NT2/D1 (cell line): Measurements from ENCODE around the gene COL6A2.
"Not testable (repeated sequence)": the region's sequence is repeated elsewhere in the genome, so short reads cannot be mapped to it uniquely, and the experiment has no call there.

Experiments
- DNase-seq: peaks from one replicate; pipeline ENCODE4 v3.0.0-alpha.2; 2011; ENCODE audit warnings: low read depth, low spot score
- H3K27me3 ChIP-seq: 2 replicates; pipeline ENCODE4 v1.6.0; 2011; ENCODE audit warnings: mild to moderate bottlenecking; ENCODE audit not compliant: insufficient read length, insufficient read depth
- H3K36me3 ChIP-seq: 2 replicates; pipeline ENCODE4 v1.6.1; 2011; ENCODE audit warnings: mild to moderate bottlenecking, low read length, mixed read lengths; ENCODE audit not compliant: insufficient read depth, insufficient read length
- H3K4me1 ChIP-seq: 2 replicates; pipeline ENCODE4 v1.5.1; 2011; ENCODE audit not compliant: insufficient read depth, insufficient read length
- H3K4me3 ChIP-seq: 2 replicates; pipeline ENCODE4 v1.5.1; 2011; ENCODE audit warnings: low read depth; ENCODE audit not compliant: insufficient read length
- H3K9ac ChIP-seq: 2 replicates; pipeline ENCODE4 v1.6.0; 2011; ENCODE audit warnings: low read depth; ENCODE audit not compliant: insufficient read length
- H3K9me3 ChIP-seq: 2 replicates; pipeline ENCODE4 v1.5.1; 2011; ENCODE audit warnings: mild to moderate bottlenecking, low read length; ENCODE audit not compliant: insufficient read depth
- SUZ12 ChIP-seq: IDR thresholded peaks from 2 replicates; pipeline ENCODE4 v1.6.1; 2011; ENCODE audit not compliant: insufficient read length, insufficient read depth; ENCODE audit errors: extremely low read depth
- YY1 ChIP-seq: IDR thresholded peaks from 2 replicates; pipeline ENCODE4 v1.6.1; 2011; ENCODE audit not compliant: insufficient read length, insufficient read depth
- ZNF274 ChIP-seq: IDR thresholded peaks from 2 replicates; pipeline ENCODE4 v1.6.1; 2011; ENCODE audit warnings: mild to moderate bottlenecking, low read depth, low read length

Gene COL6A2

DNA sequence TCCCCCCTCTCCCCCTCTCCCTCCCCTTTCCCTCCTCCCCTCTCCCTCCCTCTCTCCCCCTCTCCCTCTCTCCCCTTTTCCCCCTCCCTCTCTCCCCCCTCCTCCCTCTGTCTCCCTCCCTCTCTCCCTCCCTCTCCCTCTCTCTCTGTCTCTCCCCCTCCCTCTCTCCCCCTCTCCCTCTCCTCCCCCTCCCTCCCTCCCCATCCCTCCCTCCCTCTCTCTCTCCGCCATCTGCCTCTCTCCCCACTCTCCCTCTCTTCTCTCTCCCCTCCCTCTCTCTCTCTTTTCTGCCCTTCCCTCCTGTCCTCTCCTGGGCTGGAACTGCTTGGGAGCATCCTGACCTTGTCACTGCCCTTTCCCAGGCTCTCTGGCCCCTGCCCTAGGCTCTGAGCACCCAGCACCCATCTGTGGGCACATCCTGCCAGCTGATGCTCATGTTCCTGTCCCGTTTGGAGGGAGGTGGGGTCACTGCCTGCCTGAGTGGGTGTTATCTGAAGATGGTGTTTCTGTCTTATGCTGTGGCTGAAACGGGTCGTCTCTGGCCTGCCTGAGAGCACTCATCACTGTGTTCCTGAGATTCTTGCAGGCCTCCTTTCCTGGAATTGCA lies 46.7 kb downstream of the COL6A2 start:
- H3K4me1 ChIP-seq = peaks cover 12% of the 10 kb centered on the region
- H3K9me3 ChIP-seq = peaks cover 8% of the 10 kb centered on the region; the same call in 1 of the 2 replicates
- TF ChIP-seq ZNF274 (no peak), YY1 (no peak), SUZ12 (no peak)
- H3K27me3 ChIP-seq = no peaks in the 10 kb centered on the region
- H3K36me3 ChIP-seq = peaks cover 10% of the 10 kb centered on the region
- no peak for DNase-seq
- H3K4me3 ChIP-seq = no peak overlapping the region
- H3K9ac ChIP-seq = no peak overlapping the region

DNA sequence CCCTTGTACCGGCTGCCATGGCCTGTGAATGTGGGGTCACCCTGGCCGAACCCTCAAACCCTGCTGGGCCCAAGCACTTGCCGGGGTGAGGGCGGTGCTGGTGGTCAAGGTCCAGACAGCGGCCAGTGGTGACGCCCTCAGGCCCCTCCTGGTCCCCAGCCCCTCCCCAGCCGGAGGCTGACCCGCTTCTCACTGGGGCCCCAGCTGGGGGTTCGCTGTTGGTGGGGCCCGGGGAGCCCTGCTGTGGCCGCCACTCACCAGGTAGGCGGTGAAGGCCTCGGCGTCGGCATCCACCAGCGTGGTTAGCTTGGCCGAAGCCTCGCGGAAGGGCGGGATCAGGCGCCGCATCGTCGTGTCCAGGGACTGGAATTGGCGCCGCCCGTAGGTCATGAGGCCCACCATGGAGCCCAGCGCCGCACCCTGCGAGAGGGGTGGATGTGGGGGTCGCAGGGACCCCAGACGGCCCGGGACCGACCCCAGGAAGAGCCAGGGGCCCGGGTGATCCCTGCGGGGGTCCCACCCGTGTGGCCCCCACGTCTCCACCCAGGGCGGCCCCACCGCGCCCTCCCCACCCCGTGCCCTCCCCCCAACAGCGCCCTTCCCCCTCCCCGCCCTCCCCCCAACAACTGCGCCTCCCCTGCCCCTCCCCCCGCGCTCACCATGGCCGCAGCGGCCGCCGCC lies 47.4 kb downstream of the COL6A2 start:
- H3K36me3 ChIP-seq = peaks cover 10% of the 10 kb centered on the region
- H3K9ac ChIP-seq = no peak overlapping the region
- H3K4me3 ChIP-seq = no peak overlapping the region
- H3K4me1 ChIP-seq = peaks cover 12% of the 10 kb centered on the region
- TF ChIP-seq SUZ12 (no peak), YY1 (no peak), ZNF274 (no peak)
- H3K27me3 ChIP-seq = no peaks in the 10 kb centered on the region
- no peak for DNase-seq
- H3K9me3 ChIP-seq = peaks cover 8% of the 10 kb centered on the region; the same call in 1 of the 2 replicates

DNA sequence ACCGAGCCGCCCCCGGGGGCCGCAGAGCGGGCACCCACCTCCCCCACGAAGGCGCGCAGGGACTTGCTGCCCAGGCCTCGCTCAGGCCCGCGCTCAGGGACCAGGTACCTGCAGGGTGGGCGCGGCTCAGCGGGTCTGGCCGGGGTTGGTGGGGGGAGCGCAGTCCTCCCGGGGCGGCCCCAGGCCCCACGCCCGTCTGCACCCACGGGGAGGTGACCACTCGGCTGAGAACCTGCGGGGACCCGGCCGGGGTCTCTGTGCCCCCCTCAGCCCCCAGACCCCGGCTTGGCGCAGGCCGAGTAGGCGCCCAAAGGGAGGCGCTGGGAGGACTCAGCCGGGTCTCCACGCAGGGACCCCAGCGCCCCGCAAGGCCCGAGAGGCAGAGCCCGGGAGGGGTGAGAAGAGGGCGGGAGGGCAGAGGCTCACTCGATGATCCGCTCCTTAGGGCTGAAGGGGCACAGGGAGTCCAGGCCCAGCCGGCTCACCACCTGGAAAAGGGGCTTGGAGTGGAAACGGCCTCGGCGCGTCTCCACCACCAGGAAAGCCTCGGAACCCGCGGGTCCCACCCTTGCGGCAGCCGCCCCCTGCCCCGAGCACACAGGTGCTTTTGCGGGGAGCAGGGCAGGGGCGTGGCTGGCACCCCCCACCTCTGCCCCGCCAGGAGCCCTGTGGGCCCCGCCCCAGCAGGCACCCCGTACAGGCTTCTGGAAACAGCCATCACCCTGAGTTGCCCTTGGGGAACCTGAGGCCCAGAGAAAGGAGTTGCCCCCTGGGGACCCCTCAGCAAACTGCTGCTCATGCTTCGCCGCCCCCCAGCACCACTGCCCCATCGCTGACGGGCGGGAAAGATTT lies 48.2 kb downstream of the COL6A2 start:
- Histone ChIP-seq H3K9ac (no peak overlapping the region), H3K4me1 (peaks cover 18% of the 10 kb centered on the region), H3K36me3 (peaks cover 10% of the 10 kb centered on the region), H3K4me3 (no peak overlapping the region), H3K9me3 (peaks cover 8% of the 10 kb centered on the region; the same call in 1 of the 2 replicates), H3K27me3 (no peaks in the 10 kb centered on the region)
- DNase-seq = no peak
- TF ChIP-seq SUZ12 (no peak), YY1 (no peak), ZNF274 (no peak)

DNA sequence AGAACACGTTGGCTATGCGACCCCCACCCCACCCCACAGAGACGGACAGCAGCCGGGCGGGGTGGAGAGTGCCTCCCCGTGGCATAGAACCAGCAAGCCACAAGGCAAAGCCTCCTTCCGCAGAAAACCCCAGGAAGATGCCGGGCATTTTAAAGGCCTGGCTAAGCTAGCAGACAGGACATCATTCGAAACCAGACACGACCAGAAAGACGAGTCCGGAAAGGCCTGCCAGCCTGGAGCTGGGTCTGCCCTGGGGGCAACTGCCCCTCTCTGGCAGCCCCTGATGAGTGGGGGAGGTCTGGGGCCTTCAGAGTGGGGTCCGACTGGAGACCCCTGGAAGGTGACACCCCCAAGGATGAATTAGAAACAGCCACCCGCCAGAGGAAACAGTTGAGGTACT lies 48.9 kb downstream of the COL6A2 start:
- no peak for TF ChIP-seq SUZ12
- TF ChIP-seq ZNF274 = no peak
- no peak for TF ChIP-seq YY1
- Histone ChIP-seq H3K9me3 (peaks cover 8% of the 10 kb centered on the region; the same call in 1 of the 2 replicates), H3K27me3 (no peaks in the 10 kb centered on the region)

DNA sequence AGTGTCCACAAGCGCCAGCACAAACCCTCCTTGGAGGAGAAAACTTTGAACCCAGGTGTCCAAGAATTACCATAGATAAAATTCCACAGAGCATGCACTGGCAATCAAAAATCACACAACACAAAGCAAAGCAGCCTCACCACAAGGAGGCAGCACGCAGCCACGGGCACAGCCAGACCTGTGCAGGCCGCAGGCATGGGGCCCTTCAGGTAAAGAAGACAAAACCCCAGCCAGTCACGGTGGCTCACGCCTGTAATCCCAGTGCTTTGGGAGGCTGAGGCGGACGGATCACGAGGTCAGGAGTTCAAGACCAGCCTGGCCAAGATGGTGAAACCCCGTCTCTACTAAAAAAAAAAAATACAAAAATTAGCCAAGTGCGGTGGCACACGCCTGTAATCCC lies 49.5 kb downstream of the COL6A2 start:
- H3K9ac ChIP-seq, H3K4me3 ChIP-seq, H3K36me3 ChIP-seq, H3K9me3 ChIP-seq, H3K27me3 ChIP-seq: not testable (repeated sequence)
- DNase-seq = peak; percentile 61
- H3K4me1 ChIP-seq = peaks cover 25% of the 10 kb centered on the region

More for the DNA sequence above, 48.9 kb downstream of the COL6A2 start:
- H3K9ac ChIP-seq = peak overlapping the region; percentile 13
- peaks cover 23% of the 10 kb centered on the region for H3K4me1 ChIP-seq
- peaks cover 7% of the 10 kb centered on the region for H3K36me3 ChIP-seq
- no peak for DNase-seq
- H3K4me3 ChIP-seq = no peak overlapping the region

DNA sequence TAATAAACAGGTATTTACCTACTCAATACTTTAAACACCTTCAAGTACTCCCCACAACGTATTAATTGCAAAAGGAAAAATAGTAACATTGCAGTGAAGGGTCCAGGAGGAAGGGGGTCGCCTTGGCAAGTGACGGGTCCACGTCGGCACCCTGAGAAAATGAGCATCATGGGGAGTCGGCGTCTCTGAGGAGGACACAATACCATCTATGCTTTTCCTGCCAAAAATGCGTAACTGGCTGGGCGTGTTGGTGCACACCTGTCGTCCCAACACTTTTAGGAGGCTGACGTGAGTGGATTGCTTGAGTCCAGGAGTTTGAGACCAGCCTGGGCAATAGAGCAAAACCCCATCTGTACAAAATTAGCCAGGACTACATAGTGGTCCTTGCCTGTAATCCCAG lies 50.2 kb downstream of the COL6A2 start:
- H3K9me3 ChIP-seq = no peaks in the 10 kb centered on the region
- no peak overlapping the region for H3K4me3 ChIP-seq
- no peaks in the 10 kb centered on the region for H3K36me3 ChIP-seq
- H3K4me1 ChIP-seq = peaks cover 30% of the 10 kb centered on the region
- no peak for TF ChIP-seq SUZ12
- no peak for TF ChIP-seq YY1
- TF ChIP-seq ZNF274 = no peak
- no peak for DNase-seq
- H3K9ac ChIP-seq = no peak overlapping the region
- no peaks in the 10 kb centered on the region for H3K27me3 ChIP-seq

DNA sequence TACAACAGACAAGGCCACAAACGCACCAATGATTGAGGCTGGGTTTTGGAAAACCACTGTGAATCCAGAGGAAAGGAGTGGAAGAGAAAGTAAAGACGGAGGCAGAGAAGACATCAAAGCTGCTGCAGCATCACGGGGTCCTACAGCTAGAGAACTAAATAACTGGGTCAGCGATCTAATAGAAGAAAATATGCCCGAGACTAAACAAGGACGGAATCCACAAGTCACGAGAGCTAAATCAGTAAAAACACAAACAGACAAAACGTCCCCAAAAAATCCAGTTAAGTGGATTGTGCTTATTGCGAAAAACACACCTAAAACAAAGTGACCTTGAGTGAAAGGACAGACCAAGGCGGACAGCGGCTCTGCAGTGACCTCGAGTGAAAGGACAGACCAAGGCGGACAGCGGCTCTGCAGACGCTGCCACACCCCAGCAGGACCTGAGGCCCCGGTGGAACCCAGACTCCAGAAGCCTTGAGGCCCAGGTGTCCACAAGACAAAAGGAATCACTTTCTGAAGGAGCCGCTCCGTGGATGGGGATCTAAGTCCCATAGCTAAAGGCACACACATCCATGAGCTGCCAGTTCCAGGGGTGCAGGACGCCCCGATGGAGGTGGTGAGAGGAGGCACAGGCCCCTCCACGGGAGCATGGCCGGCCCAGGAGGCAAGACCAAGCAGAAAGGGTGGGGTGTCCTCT lies 51.4 kb downstream of the COL6A2 start:
- Histone ChIP-seq H3K4me1 (peaks cover 35% of the 10 kb centered on the region), H3K27me3 (no peaks in the 10 kb centered on the region), H3K4me3 (no peak overlapping the region), H3K36me3 (no peaks in the 10 kb centered on the region), H3K9me3 (no peaks in the 10 kb centered on the region), H3K9ac (peak overlapping the region; percentile 3)
- no peak for DNase-seq
- TF ChIP-seq YY1 (no peak), ZNF274 (no peak), SUZ12 (no peak)
